GM18498 (cell line): Measurements from ENCODE around the gene EFNA4.

Source experiments
- ATAC-seq: cut with Tn5 transposase; IDR thresholded peaks from one replicate; pipeline ENCODE4 v1.9.1; 2021; ENCODE audit warnings: mild to moderate bottlenecking, moderate library complexity; ENCODE audit not compliant: unreplicated experiment

The EFNA4 gene

GRCh38 chr1:155085504-155086127, 22.1 kb downstream of the EFNA4 start:
- no peak for ATAC-seq

- no peak for ATAC-seq
Measured at GRCh38 chr1:155086128-155086741, 22.7 kb downstream of the EFNA4 start.

GRCh38 chr1:155086856-155087535, 23.5 kb downstream of the EFNA4 start:
- ATAC-seq = no peak

GRCh38 chr1:155091071-155092051, 27.8 kb downstream of the EFNA4 start:
- ATAC-seq = no peak

GRCh38 chr1:155092131-155092530, 28.6 kb downstream of the EFNA4 start:
- ATAC-seq = no peak

- ATAC-seq = no peak
Measured at GRCh38 chr1:155092641-155093040, 29.1 kb downstream of the EFNA4 start.

GRCh38 chr1:155093911-155094621, 30.5 kb downstream of the EFNA4 start:
- ATAC-seq = no peak

- no peak for ATAC-seq
Measured at GRCh38 chr1:155094622-155094948, 31.0 kb downstream of the EFNA4 start.

GRCh38 chr1:155099331-155099730, 35.8 kb downstream of the EFNA4 start:
- no peak for ATAC-seq

GRCh38 chr1:155103325-155103724, 39.8 kb downstream of the EFNA4 start:
- no peak for ATAC-seq

GRCh38 chr1:155104605-155105534, 41.3 kb downstream of the EFNA4 start:
- ATAC-seq = no peak

- no peak for ATAC-seq
Measured at GRCh38 chr1:155105604-155106011, 42.1 kb downstream of the EFNA4 start.

- no peak for ATAC-seq
Measured at GRCh38 chr1:155106862-155107261, 43.3 kb downstream of the EFNA4 start.

GRCh38 chr1:155107309-155108264, 44.0 kb downstream of the EFNA4 start:
- ATAC-seq = no peak

- no peak for ATAC-seq
Measured at GRCh38 chr1:155108296-155108695, 44.8 kb downstream of the EFNA4 start.

- no peak for ATAC-seq
Measured at GRCh38 chr1:155110381-155110780, 46.8 kb downstream of the EFNA4 start.

- ATAC-seq = no peak
Measured at GRCh38 chr1:155110826-155111225, 47.3 kb downstream of the EFNA4 start.

- no peak for ATAC-seq
Measured at GRCh38 chr1:155113450-155113980, 50.0 kb downstream of the EFNA4 start.
